Lower leg skin (tissue), 3 donors: ENCODE measurements around the gene DMAP1.

Experiments
- CTCF ChIP-seq, 3 donors: fragments of 450-650 bp; IDR thresholded peaks; one replicate each; pipeline ENCODE4 v1.5.1; 2016; ENCODE audit warnings: antibody characterized with exemption in 3 of 3, mild to moderate bottlenecking in 3 of 3, moderate library complexity in 2 of 3
- POLR2A ChIP-seq, 2 donors: fragments of 450-650 bp; IDR thresholded peaks; one replicate each; pipeline ENCODE4 v1.6.1; 2016 to 2017; ENCODE audit warnings: antibody characterized with exemption in 2 of 2, mild to moderate bottlenecking in 1 of 2, moderate library complexity in 1 of 2

GRCh38 chr1:44265656-44266358, 52.5 kb downstream of the DMAP1 start:
- TF ChIP-seq CTCF (IDR thresholded peaks at IDR 0.05) (no peak), POLR2A (IDR thresholded peaks at IDR 0.05) (no peak)
